Neural progenitor cell (in vitro differentiated cells): Measurements from ENCODE around the gene EDEM3. TPM values are rescaled to one million over a fixed set of nuclear protein-coding genes. Genes with fewer than 3 reads are reported as not detected.

Experiments
- DNase-seq: peaks from one replicate; pipeline ENCODE4 v3.0.0-alpha.2; 2016; ENCODE audit warnings: low spot score
- H2AFZ ChIP-seq: fragments of 200-600 bp; sonication (generic); replicated peaks from 2 replicates; pipeline ENCODE4 v1.6.1; 2016; ENCODE audit warnings: antibody characterized with exemption
- H3F3A ChIP-seq: fragments of 200-600 bp; sonication (generic); 2 replicates; pipeline ENCODE4 v1.6.1; 2016; ENCODE audit warnings: antibody characterized with exemption, low read depth
- H3K27ac ChIP-seq: fragments of 200-600 bp; sonication (generic); 2 replicates; pipeline ENCODE4 v1.5.1; 2016; ENCODE audit warnings: mild to moderate bottlenecking
- H3K27me3 ChIP-seq: fragments of 200-600 bp; sonication (generic); 2 replicates; pipeline ENCODE4 v1.6.1; 2016; ENCODE audit warnings: mild to moderate bottlenecking, moderate library complexity
- H3K36me3 ChIP-seq: fragments of 200-600 bp; sonication (generic); 2 replicates; pipeline ENCODE4 v1.5.1; 2016
- H3K4me1 ChIP-seq: fragments of 200-600 bp; sonication (generic); 2 replicates; pipeline ENCODE4 v1.6.1; 2016; ENCODE audit warnings: mixed run types
- H3K4me2 ChIP-seq: fragments of 200-600 bp; sonication (generic); 2 replicates; pipeline ENCODE4 v1.6.1; 2016
- H3K4me3 ChIP-seq: fragments of 200-600 bp; sonication (generic); 2 replicates; pipeline ENCODE4 v1.5.1; 2016
- H3K79me2 ChIP-seq: fragments of 200-600 bp; sonication (generic); 2 replicates; pipeline ENCODE4 v1.6.1; 2016; ENCODE audit warnings: low read depth
- H3K9ac ChIP-seq: fragments of 200-600 bp; sonication (generic); 2 replicates; pipeline ENCODE4 v1.6.1; 2016
- H3K9me3 ChIP-seq: fragments of 200-600 bp; sonication (generic); 2 replicates; pipeline ENCODE4 v1.5.1; 2016; ENCODE audit warnings: low read depth
- H4K20me1 ChIP-seq: fragments of 200-600 bp; sonication (generic); 2 replicates; pipeline ENCODE4 v1.6.1; 2016; ENCODE audit warnings: low read depth
- H3K27ac Mint-ChIP-seq: 3 replicates; pipeline ENCODE4 v1.8.0; 2021; ENCODE audit warnings: mixed read lengths
- H3K27me3 Mint-ChIP-seq: 2 replicates; pipeline ENCODE4 v1.8.0; 2022; ENCODE audit warnings: low read depth, mild to moderate bottlenecking, inconsistent platforms, moderate library complexity, mixed read lengths; ENCODE audit not compliant: insufficient read depth
- H3K36me3 Mint-ChIP-seq: 3 replicates; pipeline ENCODE4 v1.8.0; 2021; ENCODE audit warnings: mixed read lengths
- H3K4me1 Mint-ChIP-seq: 3 replicates; pipeline ENCODE4 v1.8.0; 2021; ENCODE audit warnings: mixed read lengths
- H3K4me3 Mint-ChIP-seq: 3 replicates; pipeline ENCODE4 v1.8.0; 2021; ENCODE audit warnings: mild to moderate bottlenecking, moderate library complexity, mixed read lengths
- H3K9me3 Mint-ChIP-seq: 3 replicates; pipeline ENCODE4 v1.8.0; 2020; ENCODE audit warnings: mixed read lengths
- CTCF ChIP-seq: fragments of 200-600 bp; sonication (generic); IDR thresholded peaks from 2 replicates; pipeline ENCODE4 v1.5.1; 2017; ENCODE audit warnings: antibody characterized with exemption, mild to moderate bottlenecking
- EZH2 ChIP-seq: fragments of 200-600 bp; sonication (generic); IDR thresholded peaks from 2 replicates; pipeline ENCODE4 v1.6.1; 2017; ENCODE audit warnings: antibody characterized with exemption, mild to moderate bottlenecking, moderate library complexity
- EZH2phosphoT487 ChIP-seq: fragments of 200-600 bp; sonication (generic); IDR thresholded peaks from 2 replicates; pipeline ENCODE4 v1.6.1; 2017; ENCODE audit warnings: antibody characterized with exemption
- total RNA-seq: library from RNA; depleted of rRNA; stranded (reverse); fragments of >200 nt; gene quantifications from 2 replicates; pipeline ENCODE4 v1.2.3, GENCODE V29; 2015; ENCODE audit warnings: low replicate concordance

The EDEM3 gene
- total RNA-seq, 1 donor from 2014 or later: 32.9 TPM

GRCh38 chr1:184701816-184702215 is 52.8 kb downstream of the EDEM3 start:
- no peak overlapping the region for H3K27ac Mint-ChIP-seq
- Histone ChIP-seq H3K4me2 (no peak overlapping the region), H4K20me1 (no peaks in the 10 kb centered on the region), H3K9me3 (no peaks in the 10 kb centered on the region), H3K36me3 (peaks cover 3% of the 10 kb centered on the region), H3K27ac (no peak overlapping the region), H3K4me1 (peaks cover 32% of the 10 kb centered on the region), H2AFZ (no peak overlapping the region), H3F3A (peaks cover 32% of the 10 kb centered on the region), H3K4me3 (no peak overlapping the region), H3K79me2 (no peaks in the 10 kb centered on the region), H3K27me3 (no peaks in the 10 kb centered on the region), H3K9ac (no peak overlapping the region)
- no peak overlapping the region for H3K4me3 Mint-ChIP-seq
- no peaks in the 10 kb centered on the region for H3K4me1 Mint-ChIP-seq
- H3K9me3 Mint-ChIP-seq: no peaks in the 10 kb centered on the region
- no peak for DNase-seq
- H3K36me3 Mint-ChIP-seq: peaks cover 2% of the 10 kb centered on the region
- no peaks in the 10 kb centered on the region for H3K27me3 Mint-ChIP-seq
- TF ChIP-seq CTCF (no peak), EZH2phosphoT487 (no peak)

GRCh38 chr1:184698969-184699368 is 55.7 kb downstream of the EDEM3 start:
- H3K9me3 Mint-ChIP-seq: no peaks in the 10 kb centered on the region
- no peak overlapping the region for H3K4me3 ChIP-seq
- no peak overlapping the region for H3K27ac Mint-ChIP-seq
- no peaks in the 10 kb centered on the region for H3K9me3 ChIP-seq
- no peak overlapping the region for H3K4me3 Mint-ChIP-seq
- H3F3A ChIP-seq: peaks cover 52% of the 10 kb centered on the region
- H3K27ac ChIP-seq: peak overlapping the region; percentile 22
- H3K27me3 Mint-ChIP-seq: no peaks in the 10 kb centered on the region
- H3K36me3 ChIP-seq: no peaks in the 10 kb centered on the region
- H3K27me3 ChIP-seq: no peaks in the 10 kb centered on the region
- H3K4me2 ChIP-seq: no peak overlapping the region
- peaks cover 52% of the 10 kb centered on the region for H3K4me1 ChIP-seq
- TF ChIP-seq CTCF: no peak
- TF ChIP-seq EZH2phosphoT487: no peak
- no peak for TF ChIP-seq EZH2
- H3K4me1 Mint-ChIP-seq: peaks cover 3% of the 10 kb centered on the region
- H3K79me2 ChIP-seq: no peaks in the 10 kb centered on the region
- H2AFZ ChIP-seq: no peak overlapping the region
- H3K36me3 Mint-ChIP-seq: peaks cover 2% of the 10 kb centered on the region
- H3K9ac ChIP-seq: no peak overlapping the region
- no peak for DNase-seq
- H4K20me1 ChIP-seq: no peaks in the 10 kb centered on the region

- Histone ChIP-seq H3K79me2 (no peaks in the 10 kb centered on the region), H3K9ac (no peak overlapping the region), H3K36me3 (no peaks in the 10 kb centered on the region), H4K20me1 (no peaks in the 10 kb centered on the region), H3K27me3 (no peaks in the 10 kb centered on the region), H3K4me1 (peaks cover 45% of the 10 kb centered on the region), H3K27ac (no peak overlapping the region), H2AFZ (no peak overlapping the region), H3F3A (peaks cover 52% of the 10 kb centered on the region), H3K4me2 (no peak overlapping the region), H3K9me3 (no peaks in the 10 kb centered on the region), H3K4me3 (no peak overlapping the region)
- DNase-seq: no peak
- H3K4me1 Mint-ChIP-seq: peaks cover 3% of the 10 kb centered on the region
- TF ChIP-seq EZH2phosphoT487 (no peak), CTCF (no peak), EZH2 (no peak)
- H3K9me3 Mint-ChIP-seq: no peaks in the 10 kb centered on the region
- H3K4me3 Mint-ChIP-seq: no peak overlapping the region
- no peaks in the 10 kb centered on the region for H3K27me3 Mint-ChIP-seq
- H3K36me3 Mint-ChIP-seq: peaks cover 2% of the 10 kb centered on the region
- no peak overlapping the region for H3K27ac Mint-ChIP-seq
These were observed 56.6 kb downstream of the EDEM3 start for GRCh38 chr1:184698016-184698415.
